HFFc6 (cell line): ENCODE measurements around the gene IMP4. TPM values are rescaled to one million over a fixed set of nuclear protein-coding genes. Genes with fewer than 3 reads are reported as not detected.
"Not testable (repeated sequence)": the region's sequence is repeated elsewhere in the genome, so short reads cannot be mapped to it uniquely, and the experiment has no call there.

Source experiments
- DNase-seq: peaks from one replicate; pipeline ENCODE4 v3.0.0-alpha.2; 2018
- H3K27ac Mint-ChIP-seq: 2 replicates; pipeline ENCODE4 v1.8.0; 2020; ENCODE audit warnings: mild to moderate bottlenecking, mixed read lengths
- H3K27me3 Mint-ChIP-seq: 2 replicates; pipeline ENCODE4 v1.8.0; 2021; ENCODE audit warnings: mild to moderate bottlenecking, moderate library complexity, mixed read lengths; ENCODE audit not compliant: insufficient read depth
- H3K36me3 Mint-ChIP-seq: 2 replicates; pipeline ENCODE4 v1.8.0; 2021; ENCODE audit warnings: low read depth, mixed read lengths
- H3K4me1 Mint-ChIP-seq: 2 replicates; pipeline ENCODE4 v1.8.0; 2020; ENCODE audit warnings: low read depth, mixed read lengths
- H3K4me3 Mint-ChIP-seq: 2 replicates; pipeline ENCODE4 v1.8.0; 2020; ENCODE audit warnings: mild to moderate bottlenecking, moderate library complexity, mixed read lengths
- H3K9me3 Mint-ChIP-seq: 2 replicates; pipeline ENCODE4 v1.8.0; 2020; ENCODE audit warnings: mild to moderate bottlenecking, mixed read lengths
- total RNA-seq, 6 experiments: library from RNA; stranded (reverse); fragmentation: NEBNext Ultra II Directional; extraction: Animal tissue kit (Norgen Biotek cat#: 25700); gene quantifications; 2 replicates in 1 of 6; 3 replicates in 5 of 6; pipeline ENCODE4 v1.2.3, GENCODE V29; 2021
- TF ChIP-seq, protein P1 (sequence below): fragments of 200-600 bp; sonication (generic); IDR thresholded peaks from 2 replicates; pipeline ENCODE4 v1.5.0; 2021; ENCODE audit warnings: antibody characterized with exemption, mild to moderate bottlenecking

Gene IMP4
- total RNA-seq, 6 experiments from 2014 or later, result 79.9 to 103 (median 90.4) TPM

DNA sequence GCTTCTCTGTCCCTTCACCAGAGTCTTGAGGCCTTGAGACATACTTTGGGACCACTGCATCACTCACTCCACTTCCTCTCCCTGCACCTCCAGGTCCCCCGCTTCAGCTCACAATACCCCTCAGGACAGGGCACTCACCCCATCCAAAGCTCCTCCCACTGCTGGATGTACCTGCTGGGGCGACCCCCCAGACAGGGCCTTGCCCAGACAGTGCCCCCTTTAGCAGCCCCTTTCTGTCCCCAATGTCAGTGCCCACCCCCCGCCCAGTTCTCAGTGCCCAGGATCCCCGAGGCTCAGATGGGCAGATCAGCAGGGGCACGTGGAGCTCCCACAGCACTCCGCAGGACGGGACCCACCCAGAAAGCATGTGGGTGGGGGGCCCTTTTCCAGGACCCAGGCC is 23.8 kb upstream of the IMP4 start:
- Mint-ChIP-seq H3K27me3 (peaks cover 8% of the 10 kb centered on the region), H3K4me1 (no peaks in the 10 kb centered on the region), H3K36me3 (no peaks in the 10 kb centered on the region), H3K27ac (no peak overlapping the region), H3K9me3 (no peaks in the 10 kb centered on the region), H3K4me3 (no peak overlapping the region)
- TF ChIP-seq, protein P1, sequence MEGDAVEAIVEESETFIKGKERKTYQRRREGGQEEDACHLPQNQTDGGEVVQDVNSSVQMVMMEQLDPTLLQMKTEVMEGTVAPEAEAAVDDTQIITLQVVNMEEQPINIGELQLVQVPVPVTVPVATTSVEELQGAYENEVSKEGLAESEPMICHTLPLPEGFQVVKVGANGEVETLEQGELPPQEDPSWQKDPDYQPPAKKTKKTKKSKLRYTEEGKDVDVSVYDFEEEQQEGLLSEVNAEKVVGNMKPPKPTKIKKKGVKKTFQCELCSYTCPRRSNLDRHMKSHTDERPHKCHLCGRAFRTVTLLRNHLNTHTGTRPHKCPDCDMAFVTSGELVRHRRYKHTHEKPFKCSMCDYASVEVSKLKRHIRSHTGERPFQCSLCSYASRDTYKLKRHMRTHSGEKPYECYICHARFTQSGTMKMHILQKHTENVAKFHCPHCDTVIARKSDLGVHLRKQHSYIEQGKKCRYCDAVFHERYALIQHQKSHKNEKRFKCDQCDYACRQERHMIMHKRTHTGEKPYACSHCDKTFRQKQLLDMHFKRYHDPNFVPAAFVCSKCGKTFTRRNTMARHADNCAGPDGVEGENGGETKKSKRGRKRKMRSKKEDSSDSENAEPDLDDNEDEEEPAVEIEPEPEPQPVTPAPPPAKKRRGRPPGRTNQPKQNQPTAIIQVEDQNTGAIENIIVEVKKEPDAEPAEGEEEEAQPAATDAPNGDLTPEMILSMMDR, result no peak
- DNase-seq, result no peak

DNA sequence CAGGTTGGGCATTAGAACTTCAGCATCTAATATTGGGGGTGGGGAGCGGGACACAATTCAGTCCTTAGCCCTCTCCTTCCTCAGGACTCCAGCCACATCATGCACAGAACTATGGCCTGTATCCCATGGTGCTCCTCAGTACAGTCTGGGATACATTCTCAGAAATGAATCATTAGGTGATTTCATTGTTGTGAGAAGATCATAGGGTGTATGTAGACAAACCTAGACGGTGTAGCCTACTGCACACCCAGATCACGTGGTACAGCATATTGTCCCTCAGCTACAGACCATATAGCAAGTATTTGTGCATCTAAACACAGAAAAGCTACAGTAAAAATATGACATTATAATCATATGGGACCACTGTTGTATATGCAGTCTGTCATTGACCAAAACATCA is 23.2 kb upstream of the IMP4 start:
- Mint-ChIP-seq H3K27me3 (peaks cover 8% of the 10 kb centered on the region), H3K4me1 (no peaks in the 10 kb centered on the region), H3K9me3 (no peaks in the 10 kb centered on the region), H3K4me3 (no peak overlapping the region), H3K27ac (no peak overlapping the region), H3K36me3 (no peaks in the 10 kb centered on the region)
- no peak for DNase-seq
- TF ChIP-seq, protein P1, result no peak

DNA sequence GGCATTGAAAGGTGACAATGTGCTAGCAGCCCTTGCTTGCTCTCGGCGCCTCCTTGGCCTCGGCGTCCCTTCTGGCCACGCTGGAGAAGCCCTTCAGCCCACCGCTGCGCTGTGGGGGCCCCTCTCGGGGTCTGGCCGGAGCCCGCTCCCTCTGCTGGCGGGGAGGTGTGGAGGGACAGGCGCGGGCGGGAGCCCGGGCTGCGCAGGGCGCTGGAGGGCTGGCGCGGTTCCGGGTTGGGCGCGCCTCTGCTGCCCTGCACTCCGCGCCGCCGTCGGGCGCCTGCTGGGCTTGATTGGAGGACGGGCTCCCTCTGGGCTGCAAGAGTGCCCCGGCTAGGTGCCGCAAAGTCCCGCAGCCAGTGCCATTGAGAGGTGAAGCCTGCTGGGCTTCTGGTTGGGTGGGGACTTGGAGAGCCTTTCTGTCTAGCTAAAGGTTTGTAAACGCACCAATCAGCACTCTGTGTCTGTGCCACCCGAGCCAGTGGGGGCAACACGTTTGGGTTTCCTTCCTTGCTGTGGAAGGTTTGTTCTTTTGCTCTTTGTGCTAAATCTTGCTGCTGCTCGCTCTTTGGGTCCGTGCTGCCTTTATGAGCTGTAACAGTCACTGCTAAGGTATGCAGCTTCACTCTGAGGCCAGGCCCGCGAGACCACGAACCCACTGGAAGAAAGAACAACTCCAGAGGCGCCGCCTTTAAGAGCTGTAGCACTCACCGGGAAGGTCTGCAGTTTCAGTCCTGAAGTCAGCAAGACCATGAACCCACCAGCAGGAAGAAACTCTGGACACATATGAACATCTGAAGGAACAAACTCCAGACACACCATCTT is 14.8 kb upstream of the IMP4 start:
- DNase-seq, result peak; percentile 33
- H3K9me3 Mint-ChIP-seq, result no peaks in the 10 kb centered on the region

DNA sequence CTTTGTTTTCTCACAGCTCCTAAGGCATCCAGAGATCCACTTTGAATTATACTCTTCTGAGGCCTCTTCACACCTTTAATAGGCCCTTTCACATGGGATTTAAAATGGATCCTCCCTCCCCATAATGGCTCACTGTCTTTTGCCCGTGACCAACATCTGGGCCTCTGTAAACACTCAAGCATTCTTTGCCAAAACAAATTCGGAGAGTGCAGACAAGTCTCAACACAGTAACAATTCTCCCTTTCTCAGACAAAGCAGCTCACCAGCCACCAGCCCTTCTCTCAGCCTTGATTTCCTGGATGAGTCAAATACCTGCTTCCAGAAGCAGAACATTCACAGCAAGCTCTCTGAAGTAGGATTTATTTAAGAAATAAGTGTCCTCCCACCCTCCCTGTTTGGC is 14.0 kb upstream of the IMP4 start:
- Mint-ChIP-seq H3K27me3 (peaks cover 7% of the 10 kb centered on the region), H3K27ac (no peak overlapping the region), H3K9me3 (no peaks in the 10 kb centered on the region), H3K36me3 (no peaks in the 10 kb centered on the region), H3K4me1 (peaks cover 19% of the 10 kb centered on the region), H3K4me3 (peak overlapping the region; percentile 52; the same call in 1 of the 2 replicates)
- no peak for DNase-seq
- TF ChIP-seq, protein P1, result no peak

More for the DNA sequence above, 14.8 kb upstream of the IMP4 start:
- H3K4me1 Mint-ChIP-seq, result peaks cover 19% of the 10 kb centered on the region
- H3K27me3 Mint-ChIP-seq, result peaks cover 7% of the 10 kb centered on the region
- TF ChIP-seq, protein P1, result peak; percentile 32
- H3K27ac Mint-ChIP-seq, result no peak overlapping the region
- H3K36me3 Mint-ChIP-seq, result no peaks in the 10 kb centered on the region
- peak overlapping the region; percentile 52; the same call in 1 of the 2 replicates for H3K4me3 Mint-ChIP-seq

DNA sequence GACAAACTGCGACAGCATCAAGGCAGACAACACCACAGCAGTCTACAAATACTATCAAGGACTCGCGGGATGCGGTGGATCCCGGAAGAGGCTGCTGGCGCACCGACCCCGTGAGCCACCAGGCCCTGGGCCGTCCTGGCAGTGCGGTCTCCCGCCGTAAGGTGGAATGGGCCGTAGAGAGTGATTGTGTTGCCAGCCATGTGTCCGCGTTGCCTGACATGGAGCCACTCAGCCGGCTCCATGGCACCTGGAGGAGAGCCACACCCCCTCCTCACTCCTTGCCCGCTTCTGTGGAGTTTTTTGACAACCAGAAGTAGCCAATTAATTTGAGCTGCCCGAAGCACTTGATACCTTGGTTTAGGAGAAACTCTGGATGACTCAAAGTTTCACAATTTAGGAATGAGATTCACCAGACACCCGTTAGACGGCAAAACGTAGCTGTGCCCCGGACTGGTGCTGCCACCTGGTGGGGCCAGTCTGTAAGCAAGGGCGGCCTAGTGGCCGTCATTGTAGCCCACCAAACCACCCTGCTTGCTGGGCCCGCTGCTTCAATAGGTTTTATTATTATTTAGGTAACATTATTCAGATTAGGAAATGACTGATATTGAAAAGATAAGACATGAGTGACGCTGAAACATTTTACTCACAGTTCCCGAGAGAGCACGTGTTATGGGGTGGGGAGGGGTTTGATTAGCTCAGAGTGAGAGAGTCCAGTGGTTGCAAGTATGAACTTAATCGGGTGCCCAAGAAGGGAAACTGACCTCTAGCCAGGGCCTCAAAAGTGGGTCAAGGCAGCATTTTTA is 10.2 kb upstream of the IMP4 start:
- no peaks in the 10 kb centered on the region for H3K36me3 Mint-ChIP-seq
- peak overlapping the region; percentile 11; the same call in 1 of the 2 replicates for H3K4me3 Mint-ChIP-seq
- peaks cover 13% of the 10 kb centered on the region for H3K27me3 Mint-ChIP-seq
- TF ChIP-seq, protein P1, result peak; percentile 98
- H3K9me3 Mint-ChIP-seq, result no peaks in the 10 kb centered on the region; the same call in 1 of the 2 replicates
- no peak overlapping the region for H3K27ac Mint-ChIP-seq
- H3K4me1 Mint-ChIP-seq, result peaks cover 30% of the 10 kb centered on the region
- peak; percentile 78 for DNase-seq

DNA sequence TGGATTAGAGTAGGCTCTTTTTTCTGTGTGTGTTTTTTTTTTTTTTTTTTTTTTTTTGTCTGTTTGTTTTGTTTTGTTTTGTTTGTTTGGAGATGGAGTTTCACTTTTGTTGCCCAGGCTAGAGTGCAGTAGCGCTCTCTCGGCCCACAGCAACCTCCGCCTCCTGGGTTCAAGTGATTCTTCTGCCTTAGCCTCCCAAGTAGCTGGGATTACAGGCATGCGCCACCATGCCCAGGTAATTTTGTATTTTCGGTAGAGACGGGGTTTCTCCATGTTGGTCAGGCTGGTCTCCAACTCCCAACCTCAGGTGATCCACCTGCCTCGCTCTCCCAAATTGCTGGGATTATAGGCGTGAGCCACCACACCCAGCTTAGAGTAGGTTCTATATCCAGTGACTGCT is 9.4 kb upstream of the IMP4 start:
- not testable (repeated sequence) for H3K4me3 Mint-ChIP-seq, H3K27ac Mint-ChIP-seq, DNase-seq, H3K9me3 Mint-ChIP-seq, H3K36me3 Mint-ChIP-seq
- peaks cover 34% of the 10 kb centered on the region for H3K4me1 Mint-ChIP-seq
- H3K27me3 Mint-ChIP-seq, result peaks cover 11% of the 10 kb centered on the region
